Mesendoderm (in vitro differentiated cells): ENCODE results near the gene GAPDH.

Experiments
- DNase-seq: peaks from one replicate; pipeline ENCODE4 v3.0.0; 2013
- H2AK5ac ChIP-seq: 2 replicates; pipeline ENCODE4 v1.6.1; 2013; ENCODE audit warnings: low read length, inconsistent platforms
- H2BK120ac ChIP-seq: 2 replicates; pipeline ENCODE4 v1.6.1; 2013; ENCODE audit warnings: low read depth, mild to moderate bottlenecking, low read length, moderate library complexity, mixed read lengths
- H2BK15ac ChIP-seq: replicated peaks from 2 replicates; pipeline ENCODE4 v1.6.1; 2013; ENCODE audit warnings: low read depth, mild to moderate bottlenecking, moderate library complexity
- H2BK5ac ChIP-seq: 2 replicates; pipeline ENCODE4 v1.6.1; 2013; ENCODE audit warnings: low read length, inconsistent platforms
- H3K18ac ChIP-seq: 2 replicates; pipeline ENCODE4 v1.6.1; 2013; ENCODE audit warnings: mild to moderate bottlenecking, low read length, mixed read lengths
- H3K23ac ChIP-seq: one replicate; pipeline ENCODE4 v1.6.1; 2013; ENCODE audit warnings: low read length
- H3K27ac ChIP-seq: 2 replicates; pipeline ENCODE4 v1.5.1; 2013; ENCODE audit warnings: low read depth, mild to moderate bottlenecking, inconsistent platforms, low read length, moderate library complexity
- H3K27me3 ChIP-seq: 2 replicates; pipeline ENCODE4 v1.6.1; 2013; ENCODE audit warnings: low read length, control low read depth, mild to moderate bottlenecking, inconsistent platforms; ENCODE audit not compliant: insufficient read depth, poor library complexity
- H3K36me3 ChIP-seq: 2 replicates; pipeline ENCODE4 v1.6.1; 2013; ENCODE audit warnings: low read length, inconsistent platforms; ENCODE audit not compliant: control insufficient read depth, insufficient read depth
- H3K4ac ChIP-seq: one replicate; pipeline ENCODE4 v1.6.1; 2013; ENCODE audit warnings: low read depth, mild to moderate bottlenecking, low read length, moderate library complexity
- H3K4me1 ChIP-seq: 2 replicates; pipeline ENCODE4 v1.6.1; 2013; ENCODE audit warnings: low read depth, low read length, inconsistent platforms; ENCODE audit not compliant: control insufficient read depth
- H3K4me2 ChIP-seq: 2 replicates; pipeline ENCODE4 v1.6.1; 2013; ENCODE audit warnings: low read length
- H3K4me3 ChIP-seq: 2 replicates; pipeline ENCODE4 v1.5.1; 2013; ENCODE audit warnings: mild to moderate bottlenecking, low read length
- H3K56ac ChIP-seq: one replicate; pipeline ENCODE4 v1.6.1; 2013; ENCODE audit warnings: low read length
- H3K79me1 ChIP-seq: 2 replicates; pipeline ENCODE4 v1.6.1; 2013; ENCODE audit warnings: low read length, inconsistent platforms
- H3K79me2 ChIP-seq: 2 replicates; pipeline ENCODE4 v1.6.1; 2013; ENCODE audit warnings: mild to moderate bottlenecking, low read length; ENCODE audit not compliant: control insufficient read depth, insufficient read depth
- H3K9ac ChIP-seq: 2 replicates; pipeline ENCODE4 v1.6.1; 2013; ENCODE audit warnings: low read length, inconsistent platforms
- H4K5ac ChIP-seq: one replicate; pipeline ENCODE4 v1.6.1; 2013; ENCODE audit warnings: low read length
- H4K8ac ChIP-seq: one replicate; pipeline ENCODE4 v1.6.1; 2013; ENCODE audit warnings: low read depth, mild to moderate bottlenecking, control low read depth, low read length, moderate library complexity
- WGBS: extraction: QIAGEN DNeasy Blood & Tissue Kit; methylation state at CpG from one replicate; pipeline ENCODE4 v1.1.7; 2013; ENCODE audit warnings: low lambda C conversion rate, missing lambda C conversion rate; ENCODE audit not compliant: insufficient coverage; ENCODE audit errors: extremely low coverage; 5-methylcytosine and 5-hydroxymethylcytosine counted together

GAPDH gene

DNA sequence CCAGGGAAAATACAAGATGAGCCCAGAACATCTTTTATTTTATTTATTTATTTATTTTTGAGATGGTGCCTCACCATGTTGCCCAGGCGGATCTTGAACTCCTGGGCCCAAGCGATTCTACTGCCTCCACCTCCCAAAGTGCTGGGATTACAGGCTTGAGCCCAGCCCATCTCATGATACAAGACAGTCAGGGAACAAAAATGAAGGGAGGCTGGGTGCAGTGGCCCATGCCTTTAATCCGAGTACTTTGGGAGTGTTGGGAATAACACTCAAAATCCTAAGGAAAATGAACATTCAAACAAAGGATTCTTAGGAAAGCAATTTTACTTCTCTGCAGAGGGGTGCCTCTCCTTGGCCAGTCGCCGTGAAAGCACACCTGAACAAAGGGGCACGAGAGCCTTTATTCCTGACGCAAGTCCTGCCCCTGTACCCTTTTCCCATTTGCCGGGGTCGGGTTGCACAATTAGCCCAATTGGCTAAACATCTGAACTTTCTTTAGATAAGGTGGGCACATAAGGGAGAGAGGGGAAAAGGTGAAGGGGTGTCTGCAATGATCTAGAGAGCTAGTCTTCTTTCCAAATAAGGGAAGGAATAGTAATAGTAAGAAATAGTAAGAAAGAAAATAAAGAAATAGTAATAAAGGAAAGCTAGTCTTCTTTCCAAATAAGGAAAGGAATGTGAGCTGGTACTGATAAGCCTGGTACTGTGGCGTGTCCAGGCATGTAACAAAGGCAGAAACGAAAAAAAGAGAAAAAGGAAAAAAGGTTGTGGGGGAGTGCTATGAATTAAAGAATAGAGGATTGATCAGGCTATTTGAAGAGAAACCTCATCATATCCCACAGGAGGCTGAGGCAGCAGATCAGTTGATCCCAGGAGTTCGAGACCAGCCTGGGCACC is 27.0 kb upstream of the GAPDH start:
- no peak overlapping the region for H4K5ac ChIP-seq
- H3K18ac ChIP-seq = peak overlapping the region; percentile 76
- H2BK120ac ChIP-seq = no peak overlapping the region
- H3K4ac ChIP-seq = peak overlapping the region; percentile 85
- H2BK15ac ChIP-seq = no peak overlapping the region
- no peak overlapping the region for H4K8ac ChIP-seq
- H3K9ac ChIP-seq = no peak overlapping the region
- no peak overlapping the region for H3K4me3 ChIP-seq
- no peak overlapping the region for H3K27ac ChIP-seq
- peak; percentile 57 for DNase-seq
- peak overlapping the region; percentile 9 for H3K56ac ChIP-seq
- H2AK5ac ChIP-seq = no peak overlapping the region
- H3K36me3 ChIP-seq = peaks cover 13% of the 10 kb centered on the region
- no peak overlapping the region for H3K4me2 ChIP-seq
- no peak overlapping the region for H2BK5ac ChIP-seq
- peaks cover 4% of the 10 kb centered on the region for H3K79me2 ChIP-seq
- H3K4me1 ChIP-seq = no peaks in the 10 kb centered on the region
- WGBS = no CpG with 5 or more reads among the region's 12 CpGs
- peaks cover 13% of the 10 kb centered on the region for H3K79me1 ChIP-seq
- no peak overlapping the region for H3K23ac ChIP-seq
- H3K27me3 ChIP-seq = no peaks in the 10 kb centered on the region

GRCh38 chr12:6508087-6508486 is 26.2 kb upstream of the GAPDH start:
- Histone ChIP-seq H2BK5ac (no peak overlapping the region), H2BK15ac (no peak overlapping the region), H2BK120ac (no peak overlapping the region), H3K27ac (no peak overlapping the region), H3K23ac (no peak overlapping the region), H3K18ac (peak overlapping the region; percentile 76), H3K4me1 (no peaks in the 10 kb centered on the region), H3K27me3 (no peaks in the 10 kb centered on the region), H3K36me3 (peaks cover 17% of the 10 kb centered on the region), H3K56ac (no peak overlapping the region), H3K79me1 (peaks cover 13% of the 10 kb centered on the region), H3K4me3 (no peak overlapping the region), H3K79me2 (peaks cover 4% of the 10 kb centered on the region), H3K4ac (no peak overlapping the region), H3K9ac (no peak overlapping the region), H4K5ac (no peak overlapping the region), H2AK5ac (no peak overlapping the region), H4K8ac (no peak overlapping the region), H3K4me2 (no peak overlapping the region)
- DNase-seq = no peak
- WGBS = no CpG with 5 or more reads among the region's 7 CpGs

GRCh38 chr12:6520186-6520585 is 14.1 kb upstream of the GAPDH start:
- no peak overlapping the region for H2BK15ac ChIP-seq
- WGBS = no CpG with 5 or more reads among the region's 3 CpGs

DNA sequence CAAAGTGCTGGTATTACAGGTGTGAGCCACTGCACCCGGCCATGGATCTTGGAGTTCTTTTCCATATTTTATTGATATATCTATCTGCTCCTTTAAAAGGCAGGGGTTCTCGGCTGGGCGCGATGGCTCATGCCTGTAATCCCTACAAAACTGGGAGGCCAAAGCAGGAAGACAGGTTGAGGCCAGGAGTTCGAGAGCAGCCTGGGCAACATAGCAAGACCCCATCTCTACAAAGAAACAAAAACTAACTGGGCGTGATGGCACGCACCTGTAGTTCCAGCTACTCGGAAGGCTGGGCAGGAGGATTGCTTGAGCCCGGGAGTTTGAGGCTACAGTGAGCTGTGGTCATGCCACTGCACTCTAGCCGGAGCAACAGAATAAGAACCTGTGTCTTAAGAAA is 12.1 kb upstream of the GAPDH start:
- Histone ChIP-seq H3K23ac (no peak overlapping the region), H3K36me3 (peaks cover 40% of the 10 kb centered on the region), H3K56ac (no peak overlapping the region), H3K4me3 (no peak overlapping the region), H2BK5ac (no peak overlapping the region), H4K5ac (no peak overlapping the region), H3K79me1 (no peaks in the 10 kb centered on the region), H2BK15ac (no peak overlapping the region), H3K4me1 (no peaks in the 10 kb centered on the region), H3K27me3 (no peaks in the 10 kb centered on the region), H3K27ac (no peak overlapping the region), H3K4me2 (no peak overlapping the region), H2BK120ac (no peak overlapping the region), H2AK5ac (no peak overlapping the region), H3K79me2 (no peaks in the 10 kb centered on the region), H3K9ac (no peak overlapping the region), H3K4ac (no peak overlapping the region), H3K18ac (no peak overlapping the region), H4K8ac (no peak overlapping the region)
- DNase-seq = no peak
- WGBS = no CpG with 5 or more reads among the region's 10 CpGs

More at GRCh38 chr12:6520186-6520585, 14.1 kb upstream of the GAPDH start:
- no peak overlapping the region for H3K18ac ChIP-seq
- H3K36me3 ChIP-seq = peaks cover 31% of the 10 kb centered on the region
- H3K79me2 ChIP-seq = no peaks in the 10 kb centered on the region
- no peak overlapping the region for H3K56ac ChIP-seq
- no peaks in the 10 kb centered on the region for H3K79me1 ChIP-seq
- no peak overlapping the region for H3K4me2 ChIP-seq
- no peak overlapping the region for H3K4ac ChIP-seq
- H3K4me3 ChIP-seq = no peak overlapping the region
- H2AK5ac ChIP-seq = no peak overlapping the region
- no peak overlapping the region for H3K27ac ChIP-seq
- no peak overlapping the region for H3K9ac ChIP-seq
- no peak for DNase-seq
- no peak overlapping the region for H3K23ac ChIP-seq
- H4K5ac ChIP-seq = no peak overlapping the region
- H2BK5ac ChIP-seq = no peak overlapping the region
- H4K8ac ChIP-seq = no peak overlapping the region
- no peaks in the 10 kb centered on the region for H3K27me3 ChIP-seq
- no peak overlapping the region for H2BK120ac ChIP-seq
- H3K4me1 ChIP-seq = no peaks in the 10 kb centered on the region

DNA sequence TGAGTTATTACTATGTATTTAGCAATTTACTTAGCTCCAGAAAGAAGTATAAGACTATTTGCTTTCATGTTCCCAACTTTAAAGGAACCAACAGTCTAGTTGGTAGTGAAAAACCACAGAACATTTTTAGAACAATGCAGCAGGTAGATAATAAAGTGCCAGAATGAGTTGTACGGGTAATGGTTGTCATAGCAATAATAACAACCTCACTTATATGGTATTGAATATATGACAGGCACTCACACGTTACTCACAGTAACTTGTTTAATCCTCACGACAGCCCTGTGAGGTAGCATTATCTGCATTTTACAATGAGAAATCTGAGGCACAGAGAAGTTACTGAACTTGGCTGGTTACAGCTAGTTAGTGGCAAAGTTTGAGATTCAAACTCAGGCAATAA is 10.6 kb upstream of the GAPDH start:
- H3K36me3 ChIP-seq = peaks cover 45% of the 10 kb centered on the region
- no peak overlapping the region for H2BK120ac ChIP-seq
- no peak overlapping the region for H2BK15ac ChIP-seq
- H3K4ac ChIP-seq = no peak overlapping the region
- no peaks in the 10 kb centered on the region for H3K79me2 ChIP-seq
- H2AK5ac ChIP-seq = no peak overlapping the region
- no peak overlapping the region for H3K23ac ChIP-seq
- no peak overlapping the region for H3K9ac ChIP-seq
- no peak overlapping the region for H2BK5ac ChIP-seq
- no peak overlapping the region for H4K8ac ChIP-seq
- no CpG with 5 or more reads among the region's 3 CpGs for WGBS
- no peak overlapping the region for H3K18ac ChIP-seq
- H3K4me2 ChIP-seq = no peak overlapping the region
- no peaks in the 10 kb centered on the region for H3K27me3 ChIP-seq
- no peak overlapping the region for H3K27ac ChIP-seq
- H4K5ac ChIP-seq = no peak overlapping the region
- no peak for DNase-seq
- no peak overlapping the region for H3K4me3 ChIP-seq
- no peaks in the 10 kb centered on the region for H3K79me1 ChIP-seq
- no peak overlapping the region for H3K56ac ChIP-seq
- H3K4me1 ChIP-seq = no peaks in the 10 kb centered on the region
